Epithelial cell of proximal tubule (primary cell): ENCODE results near the gene F8. TPM values are rescaled to one million over a fixed set of nuclear protein-coding genes. Genes with fewer than 3 reads are reported as not detected.

Source experiments
- DNase-seq: peaks from one replicate; pipeline ENCODE4 v3.0.0-alpha.2; 2011; ENCODE audit warnings: low read depth
- H3K4me3 ChIP-seq: 2 replicates; pipeline ENCODE4 v1.5.1; 2011; ENCODE audit warnings: low read depth, mild to moderate bottlenecking, low read length
- CTCF ChIP-seq: conservative IDR thresholded peaks from 2 replicates; pipeline ENCODE4 v1.5.1; 2012; ENCODE audit warnings: low read depth, mild to moderate bottlenecking, low read length
- total RNA-seq: library from RNA; depleted of rRNA; stranded (reverse); fragments of >200 nt; gene quantifications from 2 replicates; pipeline ENCODE4 v1.2.3, GENCODE V29; 2015

The F8 gene
- total RNA-seq, 1 donor from 2014 or later = 2.5 TPM

- no peak overlapping the region for H3K4me3 ChIP-seq
- no peak for DNase-seq
- no peak for TF ChIP-seq CTCF
Measured at GRCh38 chrX:155031657-155032056, 9.1 kb upstream of the F8 start.

GRCh38 chrX:155028877-155029291, 6.4 kb upstream of the F8 start:
- TF ChIP-seq CTCF = no peak
- no peak overlapping the region for H3K4me3 ChIP-seq
- DNase-seq = no peak

GRCh38 chrX:155028129-155028528, 5.6 kb upstream of the F8 start:
- peak overlapping the region; percentile 81 for H3K4me3 ChIP-seq
- DNase-seq = no peak
- TF ChIP-seq CTCF = no peak

- no peak for TF ChIP-seq CTCF
- DNase-seq = no peak
- H3K4me3 ChIP-seq = peak overlapping the region; percentile 81
Measured at GRCh38 chrX:155027509-155028066, 5.1 kb upstream of the F8 start.

GRCh38 chrX:155026727-155027508, 4.4 kb upstream of the F8 start, which contains the start of gene FUNDC2:
Gene FUNDC2, plus strand, starts transcription at chrX:155026844. Its CDS starts 95 bp downstream, at chrX:155026939.
- peak within 1 kb of the TSS; percentile 81 for H3K4me3 ChIP-seq
- no peak for DNase-seq
- no peak for TF ChIP-seq CTCF

GRCh38 chrX:155026420-155026726, 3.9 kb upstream of the F8 start:
- TF ChIP-seq CTCF = no peak
- H3K4me3 ChIP-seq = peak overlapping the region; percentile 81
- DNase-seq = no peak
